HepG2 (cell line): Measurements from ENCODE around the gene NUDT1. TPM values are rescaled to one million over a fixed set of nuclear protein-coding genes. Genes with fewer than 3 reads are reported as not detected.
A peak's percentile ranks its signal among the peaks of the same experiment; 100 is the strongest.

Experiments used
- AHR ChIP-seq: IDR thresholded peaks from 2 replicates; pipeline ENCODE4 v1.6.1; 2018; ENCODE audit warnings: missing genetic modification reagents, missing compliant biosample characterization
- BCL3 ChIP-seq: sonication (generic); formaldehyde crosslinking; IDR thresholded peaks from 2 replicates; pipeline ENCODE4 v1.5.1; 2020; ENCODE audit warnings: mild to moderate bottlenecking, missing genetic modification reagents, moderate library complexity
- FOSL2 ChIP-seq: sonication (generic); formaldehyde crosslinking; IDR thresholded peaks from 2 replicates; pipeline ENCODE4 v1.4.0; 2020; ENCODE audit warnings: missing genetic modification reagents
- IRX3 ChIP-seq: sonication (generic); formaldehyde crosslinking; IDR thresholded peaks from 2 replicates; pipeline ENCODE4 v1.8.1; 2023; ENCODE audit warnings: mild to moderate bottlenecking, low read depth, missing genetic modification reagents, borderline replicate concordance
- KDM5A ChIP-seq: fragments of 200-600 bp; sonication (generic); IDR thresholded peaks from 2 replicates; pipeline ENCODE4 v1.7.0; 2018; ENCODE audit warnings: antibody characterized with exemption, mild to moderate bottlenecking, low read length, borderline replicate concordance
- KDM5B ChIP-seq: sonication (generic); formaldehyde crosslinking; IDR thresholded peaks from 2 replicates; pipeline ENCODE4 v1.4.0; 2020; ENCODE audit warnings: missing genetic modification reagents, mild to moderate bottlenecking, borderline replicate concordance
- MAF1 ChIP-seq: sonication (generic); formaldehyde crosslinking; IDR thresholded peaks from 2 replicates; pipeline ENCODE4 v1.5.0; 2020; ENCODE audit warnings: missing genetic modification reagents, borderline replicate concordance
- MAFG ChIP-seq: sonication (generic); formaldehyde crosslinking; IDR thresholded peaks from 2 replicates; pipeline ENCODE4 v1.5.1; 2020; ENCODE audit warnings: mild to moderate bottlenecking, missing genetic modification reagents
- MAZ ChIP-seq, 2 experiments: sonication (generic) in 1 of 2; formaldehyde crosslinking in 1 of 2; IDR thresholded peaks; 2 replicates each; pipeline versions ENCODE4 v1.5.0 to v1.6.1; 2012 to 2020; ENCODE audit warnings: low read depth in 2 of 2, mild to moderate bottlenecking in 2 of 2, borderline replicate concordance in 1 of 2, improper control_type of control experiment in 1 of 2, low read length in 1 of 2, missing genetic modification reagents in 1 of 2, moderate library complexity in 1 of 2
- MTF2 ChIP-seq: sonication (generic); formaldehyde crosslinking; IDR thresholded peaks from 2 replicates; pipeline ENCODE4 v1.5.0; 2020; ENCODE audit warnings: missing genetic modification reagents, borderline replicate concordance
- PRDM4 ChIP-seq: sonication (generic); formaldehyde crosslinking; IDR thresholded peaks from 2 replicates; pipeline ENCODE4 v1.9.0; 2021; ENCODE audit warnings: missing genetic modification reagents, borderline replicate concordance
- RFX5 ChIP-seq: IDR thresholded peaks from 2 replicates; pipeline ENCODE4 v1.6.1; 2011; ENCODE audit warnings: low read depth, low read length, improper control_type of control experiment
- RXRA ChIP-seq: sonication (generic); formaldehyde crosslinking; IDR thresholded peaks from 2 replicates; pipeline ENCODE4 v1.5.1; 2020; ENCODE audit warnings: missing genetic modification reagents
- SAP130 ChIP-seq: IDR thresholded peaks from 2 replicates; pipeline ENCODE4 v1.6.1; 2016; ENCODE audit warnings: low read depth
- SIN3A ChIP-seq: IDR thresholded peaks from 2 replicates; pipeline ENCODE4 v1.6.1; 2011; ENCODE audit warnings: low read depth, mild to moderate bottlenecking, control low read depth, low read length, borderline replicate concordance
- TFDP1 ChIP-seq: IDR thresholded peaks from 2 replicates; pipeline ENCODE4 v1.6.1; 2016; ENCODE audit warnings: missing compliant biosample characterization, missing genetic modification reagents, borderline replicate concordance
- THAP7 ChIP-seq: sonication (generic); formaldehyde crosslinking; IDR thresholded peaks from 2 replicates; pipeline ENCODE4 v1.8.1; 2023; ENCODE audit warnings: mild to moderate bottlenecking, missing genetic modification reagents
- XRCC5 ChIP-seq: fragments of 200-400 bp; formaldehyde crosslinking; optimal IDR thresholded peaks from 2 replicates; pipeline ENCODE3; 2017; ENCODE audit warnings: mild to moderate bottlenecking, low read length
- ZFY ChIP-seq: sonication (generic); formaldehyde crosslinking; IDR thresholded peaks from 2 replicates; pipeline ENCODE4 v1.4.0; 2020; ENCODE audit warnings: missing genetic modification reagents
- ZNF33B ChIP-seq: sonication (generic); formaldehyde crosslinking; IDR thresholded peaks from 2 replicates; pipeline ENCODE4 v1.5.1; 2020; ENCODE audit warnings: mild to moderate bottlenecking, missing genetic modification reagents
- ZNF780A ChIP-seq: sonication (generic); formaldehyde crosslinking; IDR thresholded peaks from 2 replicates; pipeline ENCODE4 v1.8.0; 2022; ENCODE audit warnings: mild to moderate bottlenecking, missing genetic modification reagents, moderate library complexity
- ZNF839 ChIP-seq: sonication (generic); formaldehyde crosslinking; IDR thresholded peaks from 2 replicates; pipeline ENCODE4 v1.4.0; 2020; ENCODE audit warnings: missing genetic modification reagents, mild to moderate bottlenecking, borderline replicate concordance
- polyA plus RNA-seq, 8 experiments: library from polyadenylated mRNA; depleted of rRNA in 3 of 8; stranded (reverse) in 7 of 8; unstranded in 1 of 8; fragments of >200 nt; fragmentation: Illumina TruSeq in 4 of 8; extraction: Trizol in 4 of 8; gene quantifications; 2 replicates each; pipeline versions ENCODE4 v1.2.1 to v1.2.3, GENCODE V29; 2011 to 2016; ENCODE audit warnings: low read depth in 4 of 8, missing spikeins in 1 of 8, mixed read lengths in 1 of 8; ENCODE audit not compliant: insufficient read depth in 1 of 8
- total RNA-seq, 5 experiments: library from RNA; depleted of rRNA; stranded (reverse); fragments of >200 nt; fragmentation: Illumina TruSeq; extraction: Trizol; gene quantifications; 2 replicates each; pipeline ENCODE4 v1.2.3, GENCODE V29; 2016; ENCODE audit warnings: low read depth in 1 of 5

NUDT1 gene
- total and polyA plus RNA-seq, 2 of the 13 experiments (the other 11 are each of a cell fraction or from before 2014, with no cell fraction given) = 9.1 to 26.8 TPM

- peak; percentile 61; the same call in 1 of the 2 replicates for TF ChIP-seq IRX3
- no peak for TF ChIP-seq FOSL2 (CRISPR knock-in tag)
- no peak for TF ChIP-seq MAZ (IDR thresholded peaks at IDR 0.05; ENCODE audit: borderline replicate concordance, low read depth, low read length)
- no peak for TF ChIP-seq MAZ (CRISPR knock-in tag; IDR thresholded peaks at IDR 0.05; ENCODE audit: low read depth)
- TF ChIP-seq MTF2 (CRISPR knock-in tag) = no peak
- 0 out of 2 replicates have a peak, but pooled peaks have one; percentile 35 for TF ChIP-seq ZNF839 (CRISPR knock-in tag)
- TF ChIP-seq RXRA (CRISPR knock-in tag) = 0 out of 2 replicates have a peak, but pooled peaks have one; percentile 14
- TF ChIP-seq ZFY (CRISPR knock-in tag) = peak; percentile 23; the same call in 1 of the 2 replicates
- 0 out of 2 replicates have a peak, but pooled peaks have one; percentile 41 for TF ChIP-seq THAP7 (CRISPR knock-in tag)
- TF ChIP-seq PRDM4 = no peak
- TF ChIP-seq ZNF780A (CRISPR knock-in tag) = no peak
- 0 out of 2 replicates have a peak, but pooled peaks have one; percentile 47 for TF ChIP-seq BCL3 (CRISPR knock-in tag)
- 0 out of 2 replicates have a peak, but pooled peaks have one; percentile 34 for TF ChIP-seq MAFG (CRISPR knock-in tag)
- no peak for TF ChIP-seq MAF1 (CRISPR knock-in tag)
- TF ChIP-seq KDM5B (CRISPR knock-in tag) = peak; percentile 16; the same call in 1 of the 2 replicates
- 0 out of 2 replicates have a peak, but pooled peaks have one; percentile 41 for TF ChIP-seq SIN3A
- TF ChIP-seq XRCC5 = peak; percentile 18
- no peak for TF ChIP-seq RFX5
- TF ChIP-seq ZNF33B (CRISPR knock-in tag) = peak; percentile 60; the same call in 1 of the 2 replicates
- TF ChIP-seq TFDP1 (CRISPR knock-in tag) = no peak; the same call in 1 of the 2 replicates
- TF ChIP-seq KDM5A = peak; percentile 86; the same call in 1 of the 2 replicates
- no peak for TF ChIP-seq AHR
- TF ChIP-seq SAP130 = 0 out of 2 replicates have a peak, but pooled peaks have one; percentile 14
Measured at GRCh38 chr7:2231992-2232765, 9.8 kb upstream of the NUDT1 start (continued).
